H4 (cell line): ENCODE results near the gene HSF2BP. TPM values are rescaled to one million over a fixed set of nuclear protein-coding genes. Genes with fewer than 3 reads are reported as not detected.
"Not testable (repeated sequence)": the region's sequence is repeated elsewhere in the genome, so short reads cannot be mapped to it uniquely, and the experiment has no call there.

Experiments
- DNase-seq: peaks from one replicate; pipeline ENCODE4 v3.0.0-alpha.2; 2015; ENCODE audit warnings: low spot score
- total RNA-seq: library from RNA; depleted of rRNA; stranded (reverse); fragments of >200 nt; shearing (Covaris generic); gene quantifications from 2 replicates; pipeline ENCODE4 v1.2.3, GENCODE V29; 2014

HSF2BP gene
- total RNA-seq, 1 experiment from 2014 or later = 3.9 TPM

DNA sequence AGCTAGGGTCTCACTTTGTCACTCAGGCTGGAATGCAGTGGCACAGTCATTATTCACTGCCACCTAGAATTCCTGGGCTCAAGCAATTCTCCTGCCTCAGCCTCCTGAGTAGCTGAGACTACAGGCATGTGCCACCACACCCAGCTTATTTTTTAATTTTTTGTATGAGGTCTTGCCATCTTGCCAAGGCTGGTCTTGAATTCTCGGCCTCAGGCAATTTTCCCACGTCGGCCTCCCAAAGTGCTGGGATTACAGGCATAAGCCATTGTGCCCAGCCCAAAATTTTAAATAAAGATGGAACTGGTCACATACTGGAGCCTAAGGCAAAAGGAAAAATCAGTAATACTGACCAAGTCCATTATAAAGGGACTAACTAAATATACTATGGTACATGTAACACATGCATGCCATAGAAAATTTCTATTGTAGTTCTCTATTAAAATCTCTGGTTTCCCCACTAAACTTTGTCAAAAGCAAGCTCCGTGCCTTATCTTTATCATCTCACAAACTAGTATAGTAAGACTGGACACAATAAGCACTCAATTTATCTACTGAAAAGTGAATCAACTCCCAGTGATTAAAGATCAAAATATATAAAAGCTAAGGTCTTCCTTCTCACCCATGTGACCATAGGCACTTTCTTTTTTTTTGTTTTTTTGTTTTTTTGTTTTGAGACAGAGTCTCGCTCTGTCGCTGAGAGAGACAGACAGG, 61.6 kb downstream of the HSF2BP start:
- no peak for DNase-seq

DNA sequence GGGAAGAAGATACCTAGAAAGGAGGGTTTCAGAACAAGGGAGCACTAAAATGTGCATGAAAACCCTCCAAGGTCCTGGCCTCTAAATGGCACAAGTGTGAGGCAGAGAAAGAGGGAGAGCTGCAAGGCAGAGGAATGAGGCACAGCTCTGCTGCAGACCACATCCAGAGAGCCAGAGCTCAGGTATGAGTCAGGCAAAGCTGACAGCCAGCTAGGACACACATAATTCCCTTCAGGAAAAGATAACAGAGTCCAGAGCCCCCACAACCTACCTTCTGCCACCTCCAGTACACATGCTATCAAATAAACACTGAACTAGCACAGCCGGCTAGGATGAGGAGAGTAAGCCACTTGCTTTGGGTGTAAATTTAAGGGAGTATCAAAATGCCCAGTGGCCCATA, 62.2 kb downstream of the HSF2BP start:
- DNase-seq = peak; percentile 74

DNA sequence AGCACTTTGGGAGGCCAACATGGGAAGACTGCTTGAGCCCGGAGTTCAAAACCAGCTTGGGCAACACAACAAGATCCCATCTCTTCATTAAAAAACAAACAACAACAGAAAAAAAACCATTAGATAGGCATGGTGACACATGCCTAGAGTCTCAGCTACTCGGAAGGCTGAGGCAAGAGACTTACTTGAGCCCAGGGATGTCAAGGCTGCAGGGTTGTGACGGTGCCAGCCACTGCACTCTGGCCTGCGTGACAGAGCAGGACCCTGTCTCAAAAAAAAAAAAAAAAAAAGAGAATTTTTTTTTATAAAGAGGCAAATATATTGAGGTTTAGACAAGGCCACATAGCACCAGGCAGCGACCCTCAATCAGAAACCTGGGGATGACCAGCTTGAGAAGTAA, 62.7 kb downstream of the HSF2BP start:
- DNase-seq = no peak

DNA sequence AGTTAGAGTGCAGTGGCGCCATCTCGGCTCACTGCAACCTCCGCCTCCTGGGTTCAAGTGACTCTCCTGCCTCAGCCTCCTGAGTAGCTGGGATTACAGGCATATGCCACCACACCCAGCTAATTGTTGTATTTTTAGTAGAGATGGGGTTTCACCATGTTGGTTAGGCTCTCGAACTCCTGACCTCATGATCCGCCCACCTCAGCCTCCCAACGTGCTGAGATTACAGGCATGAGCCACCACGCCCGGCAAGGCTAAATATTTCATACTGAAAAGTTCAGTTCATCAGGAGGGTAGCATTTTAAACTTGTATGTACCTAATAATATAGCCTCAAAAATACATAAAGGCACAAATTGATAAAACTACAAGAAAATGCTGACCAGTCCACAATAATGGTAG, 63.5 kb downstream of the HSF2BP start:
- not testable (repeated sequence) for DNase-seq

DNA sequence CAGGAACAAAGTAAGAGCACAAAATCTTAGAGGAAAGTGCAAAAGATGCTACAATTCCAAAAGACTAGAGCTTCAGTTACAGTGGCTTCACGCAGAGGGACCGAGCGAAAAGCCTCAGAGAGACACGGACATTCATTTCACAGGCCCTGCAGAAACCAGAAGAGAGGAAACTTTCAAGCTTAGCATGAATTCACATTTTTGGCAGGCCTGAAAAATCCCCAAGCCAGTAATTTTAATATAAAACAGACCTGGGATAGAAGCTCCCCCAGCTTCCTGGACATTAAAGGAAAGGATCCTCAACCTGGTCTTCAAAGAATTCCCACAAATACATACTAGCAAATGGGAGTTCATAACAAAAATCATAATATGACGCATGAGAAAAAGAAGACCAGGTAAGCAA, 66.2 kb downstream of the HSF2BP start:
- DNase-seq = no peak

DNA sequence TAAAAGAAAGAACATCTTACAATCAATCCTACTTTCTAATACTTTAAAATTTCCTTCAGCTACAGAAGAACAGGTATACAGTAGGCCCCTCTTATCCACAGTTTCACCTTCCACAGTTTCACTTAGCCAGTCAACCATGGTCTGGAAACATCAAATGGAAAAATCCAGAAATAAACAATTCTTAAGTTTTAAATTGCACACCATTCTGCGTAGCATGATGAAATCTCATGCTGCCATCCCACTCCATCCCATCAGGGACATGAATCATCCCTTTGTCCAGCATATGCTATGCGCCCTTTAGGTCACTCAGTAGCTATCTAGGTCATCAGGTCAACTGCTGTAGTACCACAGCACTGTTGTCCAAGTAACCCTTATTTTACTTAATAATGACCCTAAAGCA, 67.7 kb downstream of the HSF2BP start:
- DNase-seq = no peak

DNA sequence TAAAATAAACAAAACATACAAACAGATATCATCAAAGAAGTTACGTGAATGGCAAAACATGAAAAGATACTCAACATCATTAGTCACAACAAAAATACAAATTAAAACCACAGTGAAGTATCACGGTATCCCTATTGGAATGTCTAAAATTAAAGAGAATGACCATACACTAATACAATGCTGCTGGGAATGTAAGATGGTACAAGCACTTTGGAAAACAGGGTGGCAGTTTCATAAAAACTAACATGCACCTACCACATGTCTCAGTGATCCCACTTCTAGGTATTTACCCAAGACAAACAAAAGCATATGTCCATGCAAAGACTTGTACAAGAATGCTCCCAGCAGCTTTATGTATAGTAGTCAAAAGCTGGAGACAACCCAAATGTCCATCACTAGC, 69.1 kb downstream of the HSF2BP start:
- DNase-seq = no peak

DNA sequence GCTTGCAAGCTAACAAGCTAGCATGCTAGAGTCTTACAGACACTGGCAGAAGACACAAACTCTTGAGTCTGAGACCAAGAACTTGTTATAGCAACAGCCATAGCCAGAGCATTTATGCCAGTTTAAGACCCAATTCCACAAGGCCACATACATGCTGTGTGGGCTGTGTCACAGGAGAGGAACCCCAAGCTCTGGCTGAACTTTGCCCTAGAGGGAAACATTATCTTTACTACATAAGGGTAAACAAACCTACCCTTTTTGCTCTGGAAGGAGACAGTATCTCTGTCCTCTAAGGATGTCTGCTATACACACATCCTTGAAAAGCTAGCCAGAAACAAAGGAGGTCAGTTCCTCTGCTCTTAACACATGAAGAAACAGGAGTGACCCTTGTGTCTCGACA, 70.3 kb downstream of the HSF2BP start:
- DNase-seq = no peak

DNA sequence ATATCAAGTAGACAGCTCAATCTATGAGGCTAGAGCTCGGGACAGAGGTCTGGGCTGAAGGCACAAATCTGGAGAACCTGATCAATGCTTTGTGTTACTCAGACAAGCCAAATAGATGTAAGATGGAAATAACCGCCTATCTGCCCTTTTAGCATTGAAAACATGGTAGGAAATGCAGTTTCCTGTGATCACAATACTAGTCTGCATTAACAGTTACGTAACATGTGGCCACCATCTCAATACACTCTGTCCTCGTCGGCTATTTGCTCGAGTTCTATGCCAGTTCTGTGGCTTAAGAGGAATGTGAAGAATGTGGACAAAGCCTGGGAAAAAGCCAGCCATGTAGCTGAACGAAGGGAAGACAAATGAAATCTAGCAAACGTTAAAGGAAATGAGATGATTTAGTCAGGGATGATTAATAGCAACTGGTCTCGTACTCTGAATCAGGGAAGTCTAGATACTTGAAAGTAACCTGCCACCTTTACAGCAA, 73.3 kb downstream of the HSF2BP start:
- DNase-seq = peak; percentile 99

DNA sequence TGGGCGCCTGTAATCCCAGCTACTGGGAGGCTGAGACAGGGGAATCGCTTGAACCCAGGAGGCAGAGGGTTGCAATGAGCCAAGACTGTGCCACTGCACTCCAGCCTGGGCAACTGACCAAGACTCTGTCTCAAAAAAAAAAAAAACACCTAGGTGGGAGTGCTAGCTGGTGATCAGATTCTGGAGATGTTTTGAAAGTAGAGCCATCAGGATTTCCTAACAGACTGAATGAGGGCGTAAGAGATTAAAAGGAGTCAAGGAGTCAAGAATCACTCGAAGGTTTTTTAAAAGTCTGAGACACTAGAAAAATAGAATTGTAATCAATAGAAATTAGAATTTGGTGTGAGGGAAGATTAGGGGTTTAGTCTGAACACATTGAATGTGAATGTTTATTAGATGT, 73.8 kb downstream of the HSF2BP start:
- no peak for DNase-seq

DNA sequence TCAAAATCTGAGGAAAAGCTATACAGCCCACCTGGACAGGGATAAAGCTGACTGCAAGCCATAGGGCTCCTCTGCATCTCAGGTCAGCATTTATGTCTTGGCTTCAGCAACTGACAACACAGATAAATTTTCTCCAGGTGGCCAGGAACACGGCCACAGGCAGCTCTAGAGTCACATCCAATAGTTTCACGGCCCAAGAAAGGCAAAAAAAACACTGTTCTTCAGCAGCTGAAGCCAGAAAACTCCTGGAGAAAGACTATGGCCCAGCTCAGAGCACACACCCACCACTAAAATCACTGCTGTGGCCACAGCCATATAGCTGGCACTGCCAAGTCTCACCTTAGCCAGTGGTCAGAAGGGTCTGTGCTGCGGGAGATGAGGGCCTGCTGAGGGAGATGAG, 77.8 kb downstream of the HSF2BP start:
- DNase-seq = no peak

DNA sequence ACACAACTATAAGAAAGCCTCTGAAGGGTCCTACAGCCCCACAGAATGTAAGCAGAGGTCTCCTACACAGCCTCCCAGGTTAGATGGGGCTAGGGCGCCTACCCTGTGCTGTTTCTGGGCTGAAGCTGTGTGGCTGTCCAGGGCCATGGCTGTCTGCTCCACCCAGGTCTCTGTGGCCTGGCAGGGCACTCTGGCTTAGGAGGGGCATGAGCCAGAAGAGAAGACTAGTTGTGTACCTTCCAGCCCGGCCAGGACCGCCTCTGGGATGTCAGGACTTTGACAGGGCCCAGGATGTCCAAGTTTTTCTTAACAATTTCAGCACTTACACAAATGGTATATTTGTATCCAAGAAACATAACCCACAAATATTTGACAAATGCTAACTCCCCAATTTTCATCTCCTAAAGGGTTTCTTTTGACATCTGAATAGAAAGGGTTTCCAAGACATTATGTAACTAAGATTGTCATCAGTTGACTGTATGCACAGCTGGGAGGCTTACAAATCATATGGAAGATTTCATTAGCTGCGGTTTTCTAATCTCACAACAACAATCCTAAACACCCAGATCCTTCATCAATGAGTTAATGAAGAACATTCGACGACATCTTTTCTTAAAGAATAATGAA, 80.5 kb downstream of the HSF2BP start:
- no peak for DNase-seq

DNA sequence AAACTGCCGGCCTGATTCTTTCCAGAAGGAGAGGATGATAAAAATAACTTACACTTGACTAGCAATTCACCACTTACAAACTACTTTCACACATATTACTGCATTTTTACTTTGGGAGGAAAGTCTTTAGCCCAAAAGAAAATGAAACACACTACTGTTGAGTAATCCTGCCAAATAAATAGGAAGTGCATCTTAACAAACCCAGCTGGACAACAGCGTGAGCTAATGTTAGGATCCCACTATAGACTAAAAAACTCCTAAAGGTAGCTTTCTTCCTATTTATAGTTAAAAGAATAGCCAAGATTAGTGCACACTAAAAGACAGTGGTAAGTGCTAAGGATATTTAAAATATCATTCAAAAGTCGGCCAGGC, 83.8 kb downstream of the HSF2BP start:
- DNase-seq = no peak

DNA sequence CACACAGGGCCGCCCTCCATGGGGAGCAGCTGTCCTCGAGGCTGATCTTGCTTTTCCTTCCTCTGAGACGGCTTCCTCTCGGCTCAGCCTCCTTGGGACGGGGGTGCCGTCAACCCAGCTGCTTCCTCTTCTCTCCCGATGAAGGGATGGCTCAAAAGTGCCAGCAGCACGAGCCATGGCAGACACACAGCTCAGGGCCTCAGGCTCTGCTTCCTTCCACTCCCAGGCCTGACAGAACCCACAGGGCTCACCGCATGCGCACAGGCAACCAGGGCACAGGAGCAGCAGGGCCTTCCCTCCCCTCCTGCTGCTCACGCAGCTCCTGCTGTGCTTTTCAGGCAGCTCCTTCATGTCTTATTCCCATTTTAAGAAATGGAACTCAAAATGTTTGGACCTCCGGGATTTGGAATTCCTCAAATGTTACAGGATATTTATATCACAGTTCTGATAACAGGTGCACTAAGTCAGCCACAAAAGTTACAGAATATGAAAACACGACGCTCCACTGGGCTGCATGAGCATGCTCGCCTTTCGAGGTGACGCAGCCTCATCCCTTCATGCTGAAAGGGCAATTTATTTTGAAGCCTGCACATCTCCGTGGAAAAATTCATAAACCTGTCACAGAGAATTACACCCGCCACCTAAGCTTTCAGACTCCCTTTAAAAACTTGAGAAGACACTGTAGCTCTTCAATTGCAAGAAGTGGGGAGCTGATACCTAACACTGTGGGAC, 84.4 kb downstream of the HSF2BP start:
- no peak for DNase-seq

DNA sequence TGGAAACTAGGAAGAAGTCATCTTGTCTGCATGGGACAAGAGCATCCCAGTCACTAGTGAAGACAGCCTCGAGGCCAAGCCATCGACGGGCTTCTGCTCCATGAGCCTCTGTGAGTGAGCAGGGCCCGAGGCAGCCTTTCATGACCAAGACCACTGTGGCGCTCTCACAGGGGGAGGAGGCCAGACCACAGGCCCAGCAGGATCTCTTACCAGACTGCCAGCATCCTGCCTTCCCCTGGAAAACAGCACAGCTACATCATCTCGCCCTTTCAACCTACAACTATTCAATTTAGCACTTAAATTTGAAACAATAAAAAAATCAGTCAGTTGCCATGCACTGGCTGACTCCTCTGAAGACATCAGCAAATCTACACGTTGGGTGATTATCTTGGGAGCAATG, 85.4 kb downstream of the HSF2BP start:
- no peak for DNase-seq

DNA sequence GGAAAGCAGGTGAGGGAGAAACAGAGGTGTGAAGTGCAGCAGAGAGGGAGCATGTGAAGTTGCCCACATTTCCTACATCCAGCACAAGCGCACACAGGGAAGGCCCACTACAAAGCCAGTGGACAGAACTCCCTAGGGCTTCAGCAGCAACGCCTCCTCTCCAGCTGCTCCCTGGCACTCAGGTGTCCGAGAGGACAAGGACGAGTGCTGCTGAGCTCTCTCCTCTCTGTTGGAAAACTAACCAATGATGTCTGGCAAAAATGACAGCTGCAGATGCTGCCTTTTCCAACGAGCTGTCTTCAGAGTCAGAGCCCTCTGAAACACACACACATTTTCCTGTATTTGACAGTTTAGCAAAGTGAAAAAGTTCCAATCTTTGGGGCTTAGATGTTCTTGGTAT, 86.8 kb downstream of the HSF2BP start:
- no peak for DNase-seq

DNA sequence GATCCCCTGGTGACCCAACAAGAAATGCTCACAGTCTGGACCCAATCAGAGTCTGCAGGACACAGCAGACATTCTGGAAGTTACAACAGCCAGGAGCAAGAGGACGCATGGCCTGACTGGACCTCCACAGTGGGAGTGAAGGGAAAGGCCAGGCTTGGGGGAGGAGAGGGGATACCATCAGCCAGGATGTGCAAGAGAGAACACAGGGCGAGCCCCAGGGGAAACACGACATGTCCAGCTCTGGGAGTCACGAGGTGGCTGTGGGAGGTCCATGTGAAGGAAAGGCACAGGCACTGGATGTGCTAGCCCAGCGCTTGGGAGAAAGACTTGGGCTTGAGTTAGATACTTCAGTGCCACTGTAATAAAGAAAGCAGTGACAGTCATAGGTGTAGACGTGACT, 87.3 kb downstream of the HSF2BP start:
- no peak for DNase-seq

DNA sequence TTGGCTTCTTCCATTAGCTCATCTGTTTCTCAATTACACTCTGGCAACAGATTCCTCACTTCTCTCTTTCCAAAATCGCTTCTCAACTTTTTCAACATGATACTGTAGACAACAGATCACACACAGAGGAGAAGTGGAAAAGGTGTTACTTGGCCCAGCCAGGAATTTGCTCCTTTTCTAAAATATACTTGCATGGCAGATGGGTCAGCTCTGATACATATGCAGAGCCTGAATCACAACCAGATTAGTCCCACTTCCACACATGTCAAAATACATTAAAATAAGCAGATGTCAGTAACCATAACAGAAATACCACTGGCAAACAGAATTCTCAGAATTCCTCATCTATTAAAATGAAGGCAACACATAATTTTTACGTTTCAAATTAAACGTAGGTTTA, 89.1 kb downstream of the HSF2BP start:
- not testable (repeated sequence) for DNase-seq

DNA sequence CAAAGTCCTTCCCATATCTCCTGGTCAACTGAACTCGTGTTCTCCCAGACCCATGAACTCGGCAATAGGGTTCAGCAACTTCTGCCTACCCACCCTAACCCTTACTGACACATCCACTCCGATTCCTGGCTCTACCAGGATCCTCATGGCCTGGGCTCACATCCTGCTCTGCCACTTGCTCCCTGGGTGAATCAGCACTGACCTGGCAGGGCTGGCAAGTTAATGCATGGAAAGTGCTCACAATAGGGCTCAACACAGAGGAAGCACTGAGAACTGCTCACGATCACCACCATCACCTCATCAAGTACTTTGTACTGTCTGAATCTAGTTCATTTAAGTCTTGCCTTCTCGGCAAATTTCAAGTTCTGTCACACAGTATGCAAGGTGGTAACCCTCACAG, 96.8 kb downstream of the HSF2BP start:
- not testable (repeated sequence) for DNase-seq

DNA sequence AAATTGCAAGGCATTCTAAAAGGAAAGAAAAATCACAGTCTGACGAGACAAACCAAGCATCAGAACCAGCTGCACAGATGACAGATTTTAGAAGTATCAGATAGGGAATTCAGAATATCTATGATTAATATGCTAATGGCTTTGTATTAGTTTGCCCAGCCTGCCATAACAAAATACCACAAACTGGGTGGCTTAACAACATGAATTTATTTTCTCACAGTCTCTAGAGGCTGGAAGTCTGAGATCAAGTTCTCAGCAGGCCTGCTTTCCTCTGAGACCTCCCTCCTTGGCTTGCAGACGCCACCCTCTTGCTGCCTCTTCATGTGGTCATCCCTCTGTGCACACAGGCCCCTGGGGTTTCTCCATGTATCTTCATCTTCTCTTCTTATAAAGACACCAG, 118.7 kb downstream of the HSF2BP start:
- DNase-seq = not testable (repeated sequence)

DNA sequence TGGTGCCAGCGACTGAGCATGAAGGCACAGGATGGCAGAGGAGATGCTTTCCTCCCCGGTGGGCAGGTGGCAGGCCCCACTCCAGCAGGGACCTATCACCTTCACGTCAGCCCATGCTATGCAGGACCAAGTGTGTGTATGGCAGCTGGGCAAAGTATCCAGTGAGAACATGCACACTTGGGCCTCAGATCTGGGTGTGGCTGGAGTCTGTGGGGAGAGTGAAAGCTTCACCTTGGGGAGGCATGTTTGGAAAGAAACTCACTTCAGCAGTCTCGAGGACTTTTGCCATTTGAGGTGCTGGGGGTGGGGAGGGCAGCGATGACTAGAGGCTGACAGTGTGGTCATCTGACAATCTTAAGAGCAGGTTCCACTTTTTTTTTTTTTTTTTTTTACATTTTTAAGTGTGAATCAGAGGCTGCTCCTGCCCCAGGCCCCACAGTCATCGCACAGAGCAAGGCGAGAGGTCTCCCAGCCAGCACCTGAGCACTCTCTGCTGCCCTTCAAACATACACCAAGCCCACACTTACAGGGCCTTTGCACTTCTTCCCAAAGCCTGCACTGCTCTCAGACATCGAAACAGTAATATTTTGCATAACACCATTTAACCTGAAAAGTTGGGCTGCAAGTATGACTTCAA, 136.7 kb downstream of the HSF2BP start:
- DNase-seq = not testable (repeated sequence)

DNA sequence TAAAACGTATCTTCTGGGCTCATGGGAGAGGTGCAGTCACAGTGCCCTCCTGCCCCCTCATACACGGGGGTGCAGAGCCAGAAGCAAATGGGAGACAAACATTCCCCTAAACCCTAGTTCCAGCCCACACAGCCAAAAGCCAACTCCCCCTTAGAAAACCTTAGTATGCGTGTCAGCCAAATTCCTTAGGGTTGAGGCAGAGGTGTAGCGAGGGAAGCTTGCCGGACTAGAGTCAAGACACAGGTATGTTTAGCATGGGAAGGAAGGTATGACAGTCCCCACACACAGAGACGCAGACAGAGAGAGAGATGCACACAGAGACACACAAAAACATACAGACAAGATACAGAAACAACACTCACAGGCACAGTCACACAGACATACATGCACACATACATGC, 141.6 kb downstream of the HSF2BP start:
- DNase-seq = not testable (repeated sequence)
